ENCODE results near the gene NPR2. TPM values are rescaled to one million over a fixed set of nuclear protein-coding genes. Genes with fewer than 3 reads are reported as not detected.

Gene NPR2
- total and polyA plus RNA-seq, 7 donors, result 0.60 to 26.6 (median 20.3) TPM

- H3K4me1 ChIP-seq, result peaks cover 0 to 27% (median 23%) of the 10 kb centered on the region in 4 donors
- no peak overlapping the region for H3K4me3 ChIP-seq
- no peaks in the 10 kb centered on the region for H3K27me3 ChIP-seq
- H3K9me3 ChIP-seq, result no peaks in the 10 kb centered on the region
- peak overlapping the region; percentile 79 to 90 (median 82) for H3K27ac ChIP-seq
- 36 to 48% methylated on average over 3 of the region's 3 CpGs for WGBS, 2 donors
- peaks cover 0 to 13% (median 4%) of the 10 kb centered on the region in 4 donors for H3K36me3 ChIP-seq
- no peak for DNase-seq
- intact Hi-C loops (cut with DNase I), result no loop called here
- TF ChIP-seq POLR2AphosphoS5 (IDR thresholded peaks at IDR 0.05) (peak in 1 of 4 donors; percentile 6), POLR2A (IDR thresholded peaks at IDR 0.05) (no peak)
These were observed 32.8 kb upstream of the NPR2 start for GRCh38 chr9:35758475-35759050.

- no peaks in the 10 kb centered on the region for H3K9me3 ChIP-seq
- WGBS, 2 donors, result 94 to 96% methylated on average over 4 of the region's 4 CpGs
- no peak for DNase-seq
- H3K4me1 ChIP-seq, result peaks cover 0 to 27% (median 23%) of the 10 kb centered on the region in 4 donors
- peaks cover 0 to under 1% (median 0%) of the 10 kb centered on the region in 4 donors for H3K36me3 ChIP-seq
- H3K4me3 ChIP-seq, result no peak overlapping the region
- H3K27ac ChIP-seq, result no peak overlapping the region
- intact Hi-C loops (cut with DNase I), result no loop called here
- TF ChIP-seq, protein P1, sequence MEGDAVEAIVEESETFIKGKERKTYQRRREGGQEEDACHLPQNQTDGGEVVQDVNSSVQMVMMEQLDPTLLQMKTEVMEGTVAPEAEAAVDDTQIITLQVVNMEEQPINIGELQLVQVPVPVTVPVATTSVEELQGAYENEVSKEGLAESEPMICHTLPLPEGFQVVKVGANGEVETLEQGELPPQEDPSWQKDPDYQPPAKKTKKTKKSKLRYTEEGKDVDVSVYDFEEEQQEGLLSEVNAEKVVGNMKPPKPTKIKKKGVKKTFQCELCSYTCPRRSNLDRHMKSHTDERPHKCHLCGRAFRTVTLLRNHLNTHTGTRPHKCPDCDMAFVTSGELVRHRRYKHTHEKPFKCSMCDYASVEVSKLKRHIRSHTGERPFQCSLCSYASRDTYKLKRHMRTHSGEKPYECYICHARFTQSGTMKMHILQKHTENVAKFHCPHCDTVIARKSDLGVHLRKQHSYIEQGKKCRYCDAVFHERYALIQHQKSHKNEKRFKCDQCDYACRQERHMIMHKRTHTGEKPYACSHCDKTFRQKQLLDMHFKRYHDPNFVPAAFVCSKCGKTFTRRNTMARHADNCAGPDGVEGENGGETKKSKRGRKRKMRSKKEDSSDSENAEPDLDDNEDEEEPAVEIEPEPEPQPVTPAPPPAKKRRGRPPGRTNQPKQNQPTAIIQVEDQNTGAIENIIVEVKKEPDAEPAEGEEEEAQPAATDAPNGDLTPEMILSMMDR (IDR thresholded peaks at IDR 0.05), result no peak
- no peak for TF ChIP-seq EP300 (IDR thresholded peaks at IDR 0.05)
- TF ChIP-seq POLR2A (IDR thresholded peaks at IDR 0.05), result no peak
- TF ChIP-seq POLR2AphosphoS5 (IDR thresholded peaks at IDR 0.05), result no peak
- no peaks in the 10 kb centered on the region for H3K27me3 ChIP-seq
These were observed 31.6 kb upstream of the NPR2 start for GRCh38 chr9:35759795-35760194.

DNA sequence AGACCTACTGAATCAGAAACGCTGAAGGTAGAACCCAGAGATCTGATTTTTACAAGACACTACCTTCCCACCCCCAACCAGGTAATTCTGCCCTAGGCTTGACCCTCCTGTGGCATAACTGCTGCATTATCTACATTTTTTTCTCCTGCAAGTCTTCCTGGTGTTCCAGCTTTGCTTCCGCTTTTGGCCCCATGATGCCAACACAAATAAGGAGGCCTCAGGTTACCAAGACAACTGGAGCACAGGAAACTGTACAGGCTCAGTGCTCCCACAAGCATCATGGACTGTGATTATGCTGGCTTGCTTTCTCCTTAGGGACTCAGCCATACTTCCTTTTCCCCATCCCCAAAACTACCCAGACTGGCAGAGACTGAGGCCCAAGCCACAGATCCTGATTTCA, 30.7 kb upstream of the NPR2 start:
- no peaks in the 10 kb centered on the region for H3K9me3 ChIP-seq
- TF ChIP-seq POLR2A (IDR thresholded peaks at IDR 0.05) (no peak), EP300 (IDR thresholded peaks at IDR 0.05) (no peak), POLR2AphosphoS5 (IDR thresholded peaks at IDR 0.05) (no peak)
- TF ChIP-seq, protein P1 (IDR thresholded peaks at IDR 0.05), result no peak
- H3K27ac ChIP-seq, result no peak overlapping the region
- H3K4me1 ChIP-seq, result peaks cover 0 to 27% (median 23%) of the 10 kb centered on the region in 4 donors
- no peak for DNase-seq
- WGBS, 2 donors, result 24 to 43% methylated on average over 2 of the region's 2 CpGs
- no peak overlapping the region for H3K4me3 ChIP-seq
- H3K27me3 ChIP-seq, result no peaks in the 10 kb centered on the region
- intact Hi-C loops (cut with DNase I), result no loop called here
- no peaks in the 10 kb centered on the region for H3K36me3 ChIP-seq

DNA sequence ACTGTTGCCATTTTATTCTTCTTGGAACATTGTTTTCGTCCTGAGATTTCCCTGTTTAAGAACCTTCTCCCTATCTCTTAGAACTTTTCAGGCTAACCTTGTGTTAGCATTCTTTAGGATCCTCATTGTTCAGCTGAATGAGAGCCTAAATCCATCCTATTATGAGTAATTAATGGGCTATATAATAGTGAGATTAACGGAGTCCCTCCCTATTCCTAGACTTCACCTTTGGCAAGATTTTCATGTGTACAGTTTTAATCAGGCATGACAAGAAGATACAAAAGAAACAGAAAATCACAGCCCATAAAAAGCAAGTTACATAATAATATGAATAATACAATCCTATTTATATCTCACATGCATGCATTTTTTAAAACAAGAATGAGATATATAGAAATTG, 28.2 kb upstream of the NPR2 start:
- intact Hi-C loops (cut with DNase I), result no loop called here
- Histone ChIP-seq H3K27ac (no peak overlapping the region), H3K36me3 (no peaks in the 10 kb centered on the region), H3K4me1 (peaks cover 0 to 9% (median 4%) of the 10 kb centered on the region in 4 donors), H3K27me3 (no peaks in the 10 kb centered on the region), H3K4me3 (no peak overlapping the region), H3K9me3 (no peaks in the 10 kb centered on the region)
- TF ChIP-seq, protein P1 (IDR thresholded peaks at IDR 0.05), result no peak
- TF ChIP-seq POLR2A (IDR thresholded peaks at IDR 0.05) (no peak), POLR2AphosphoS5 (IDR thresholded peaks at IDR 0.05) (no peak), EP300 (IDR thresholded peaks at IDR 0.05) (no peak)
- DNase-seq, result no peak
- WGBS, 2 donors, result 77 to 93% methylated on average over 2 of the region's 2 CpGs

DNA sequence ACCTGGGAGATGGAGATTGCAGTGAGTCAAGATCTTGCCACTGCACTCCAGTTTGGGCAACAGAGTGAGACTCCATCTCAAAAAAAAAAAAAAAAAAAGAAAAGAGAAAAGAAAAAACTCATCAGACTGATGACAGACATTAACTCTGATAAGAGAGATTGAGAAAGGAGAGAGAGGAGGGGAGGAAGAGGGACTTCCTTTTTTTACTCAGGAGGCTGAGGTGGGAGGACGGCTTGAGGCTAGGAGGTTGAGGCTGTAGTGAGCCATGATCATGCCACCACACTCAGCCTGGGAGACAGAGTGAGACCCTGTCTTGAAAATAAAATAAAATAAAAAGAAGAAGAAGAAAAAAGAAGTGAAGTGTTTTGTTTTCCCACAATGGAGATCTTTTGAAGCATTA, 27.6 kb upstream of the NPR2 start:
- Histone ChIP-seq H3K27me3 (no peaks in the 10 kb centered on the region), H3K4me1 (peaks cover 0 to 2% (median 0%) of the 10 kb centered on the region in 4 donors), H3K36me3 (no peaks in the 10 kb centered on the region), H3K4me3 (no peak overlapping the region), H3K27ac (no peak overlapping the region), H3K9me3 (no peaks in the 10 kb centered on the region)
- WGBS, 2 donors, result 97 to 98% methylated on average over 1 of the region's 1 CpG
- TF ChIP-seq POLR2A (IDR thresholded peaks at IDR 0.05), result no peak
- TF ChIP-seq POLR2AphosphoS5 (IDR thresholded peaks at IDR 0.05), result no peak
- TF ChIP-seq, protein P1 (IDR thresholded peaks at IDR 0.05), result no peak
- no peak for TF ChIP-seq EP300 (IDR thresholded peaks at IDR 0.05)
- no peak for DNase-seq
- intact Hi-C loops (cut with DNase I), result no loop called here

Measured in sigmoid colon (tissue), 7 donors.